ENCODE measurements around the gene NOD1.

GRCh38 chr7:30505174-30505697 is 26.7 kb upstream of the NOD1 start:
- no peak for TF ChIP-seq ZNF558 (CRISPR knock-in tag; IDR thresholded peaks at IDR 0.05; ENCODE audit: borderline replicate concordance)
- TF ChIP-seq ZNF441 (CRISPR knock-in tag; IDR thresholded peaks at IDR 0.05; ENCODE audit: borderline replicate concordance), result no peak
- no peak for TF ChIP-seq SNAPC2 (CRISPR knock-in tag; IDR thresholded peaks at IDR 0.05)
- TF ChIP-seq JDP2 (CRISPR knock-in tag; IDR thresholded peaks at IDR 0.05; ENCODE audit: borderline replicate concordance), result no peak
- no peak for TF ChIP-seq POLR2A (IDR thresholded peaks at IDR 0.05; ENCODE audit: insufficient read depth in 1 of 2, low read depth in 2 of 2, low read length in 2 of 2)
- TF ChIP-seq FLYWCH1 (CRISPR knock-in tag; IDR thresholded peaks at IDR 0.05), result no peak
- TF ChIP-seq CBFB (CRISPR knock-in tag; IDR thresholded peaks at IDR 0.05), result no peak

All from HepG2 (cell line).